ENCODE results near the gene PKIG.

The PKIG gene

DNA sequence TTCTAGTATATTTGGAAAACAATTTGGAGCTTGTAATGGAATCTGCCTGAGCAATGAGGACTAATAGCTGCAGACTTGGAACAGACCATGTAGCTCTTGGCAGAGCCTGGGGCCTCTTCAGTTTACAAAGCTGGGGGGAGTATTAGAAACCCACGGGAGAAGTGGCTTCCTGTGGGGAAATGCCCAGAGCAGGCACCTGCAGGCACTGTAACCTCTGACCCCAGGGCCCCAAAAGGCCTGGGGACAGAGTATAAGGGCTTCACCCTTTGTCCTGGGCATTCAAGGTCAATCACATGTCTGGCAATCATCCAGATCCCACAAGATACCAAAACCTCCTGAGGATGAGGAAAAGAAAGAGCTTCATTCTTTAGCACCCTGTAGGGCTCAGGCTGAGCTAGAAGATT is 19.4 kb downstream of the PKIG start:
- H3K4me3 ChIP-seq (ENCODE audit: low read depth, low read length), result no peak overlapping the region
- no peaks in the 10 kb centered on the region for H3K9me3 ChIP-seq (ENCODE audit: severe bottlenecking)
- no peak overlapping the region for H3K27ac ChIP-seq
- no peak for DNase-seq
- TF ChIP-seq, protein P1, sequence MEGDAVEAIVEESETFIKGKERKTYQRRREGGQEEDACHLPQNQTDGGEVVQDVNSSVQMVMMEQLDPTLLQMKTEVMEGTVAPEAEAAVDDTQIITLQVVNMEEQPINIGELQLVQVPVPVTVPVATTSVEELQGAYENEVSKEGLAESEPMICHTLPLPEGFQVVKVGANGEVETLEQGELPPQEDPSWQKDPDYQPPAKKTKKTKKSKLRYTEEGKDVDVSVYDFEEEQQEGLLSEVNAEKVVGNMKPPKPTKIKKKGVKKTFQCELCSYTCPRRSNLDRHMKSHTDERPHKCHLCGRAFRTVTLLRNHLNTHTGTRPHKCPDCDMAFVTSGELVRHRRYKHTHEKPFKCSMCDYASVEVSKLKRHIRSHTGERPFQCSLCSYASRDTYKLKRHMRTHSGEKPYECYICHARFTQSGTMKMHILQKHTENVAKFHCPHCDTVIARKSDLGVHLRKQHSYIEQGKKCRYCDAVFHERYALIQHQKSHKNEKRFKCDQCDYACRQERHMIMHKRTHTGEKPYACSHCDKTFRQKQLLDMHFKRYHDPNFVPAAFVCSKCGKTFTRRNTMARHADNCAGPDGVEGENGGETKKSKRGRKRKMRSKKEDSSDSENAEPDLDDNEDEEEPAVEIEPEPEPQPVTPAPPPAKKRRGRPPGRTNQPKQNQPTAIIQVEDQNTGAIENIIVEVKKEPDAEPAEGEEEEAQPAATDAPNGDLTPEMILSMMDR (IDR thresholded peaks at IDR 0.05; ENCODE audit: low read depth, low read length), result no peak
- H3K36me3 ChIP-seq, result no peaks in the 10 kb centered on the region
- no peaks in the 10 kb centered on the region for H3K27me3 ChIP-seq (ENCODE audit: insufficient read depth, low read depth, severe bottlenecking)

DNA sequence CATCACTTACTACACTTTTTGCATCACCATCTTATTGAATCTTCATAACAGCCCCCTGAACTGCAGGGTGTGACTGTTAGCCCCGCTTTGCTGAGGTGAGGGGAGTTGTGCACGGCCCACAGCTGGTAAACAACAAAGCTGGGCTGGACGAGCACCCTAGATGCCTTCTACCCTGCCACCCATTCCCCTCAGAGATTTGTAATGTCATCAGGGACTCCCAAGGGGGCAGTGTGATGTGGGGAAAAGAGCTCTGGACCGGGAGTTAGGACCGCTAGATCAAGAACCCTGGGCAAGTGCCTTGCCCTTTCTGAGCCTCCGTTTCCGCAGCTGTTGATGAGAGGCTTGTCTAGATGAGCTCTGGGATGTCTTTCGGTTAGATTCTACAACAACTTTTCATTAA is 20.9 kb downstream of the PKIG start:
- no peak for DNase-seq
- TF ChIP-seq, protein P1 (IDR thresholded peaks at IDR 0.05; ENCODE audit: low read depth, low read length), result peak; percentile 43; the same call in 1 of the 2 replicates
- Histone ChIP-seq H3K27me3 (ENCODE audit: insufficient read depth, low read depth, severe bottlenecking) (no peaks in the 10 kb centered on the region), H3K36me3 (no peaks in the 10 kb centered on the region), H3K9me3 (ENCODE audit: severe bottlenecking) (no peaks in the 10 kb centered on the region), H3K4me3 (ENCODE audit: low read depth, low read length) (no peak overlapping the region), H3K27ac (no peak overlapping the region)

DNA sequence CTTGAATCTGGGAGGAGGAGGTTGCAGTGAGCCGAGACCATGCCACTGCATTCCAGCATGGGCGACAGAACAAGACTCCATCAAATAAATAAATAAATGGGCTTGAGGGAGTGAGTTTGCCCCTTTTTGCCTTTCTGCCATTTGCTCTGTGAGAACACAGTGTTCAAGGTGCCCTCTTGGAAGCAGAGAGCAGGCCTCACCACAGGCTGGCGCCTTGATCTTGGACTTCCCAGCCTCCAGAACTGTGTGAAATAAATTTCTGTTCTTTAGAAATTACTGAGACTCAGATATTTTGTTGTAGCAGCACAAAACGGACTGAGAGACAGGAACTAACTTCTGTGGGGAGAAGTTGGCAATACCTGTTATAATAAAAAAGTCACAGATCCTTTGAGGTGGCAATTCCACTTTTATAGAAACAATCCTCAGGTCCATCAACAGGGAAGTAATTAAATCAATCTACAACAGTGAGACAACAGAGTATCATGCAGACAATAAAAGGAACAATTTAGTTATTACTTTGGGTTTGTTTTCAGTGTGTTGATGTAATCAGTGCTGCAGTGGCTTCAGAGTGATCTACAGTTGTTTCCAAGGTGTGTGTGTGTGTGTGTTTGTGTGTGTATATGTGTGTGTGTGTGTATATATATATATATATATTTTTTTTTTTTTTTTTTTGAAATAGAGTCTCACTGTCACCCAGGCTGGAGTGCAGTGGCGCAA is 24.5 kb downstream of the PKIG start:
- TF ChIP-seq, protein P1 (IDR thresholded peaks at IDR 0.05; ENCODE audit: low read depth, low read length), result no peak
- no peak for DNase-seq
- no peaks in the 10 kb centered on the region for H3K36me3 ChIP-seq
- H3K9me3 ChIP-seq (ENCODE audit: severe bottlenecking), result no peaks in the 10 kb centered on the region
- H3K4me3 ChIP-seq (ENCODE audit: low read depth, low read length), result no peak overlapping the region
- no peaks in the 10 kb centered on the region for H3K27me3 ChIP-seq (ENCODE audit: insufficient read depth, low read depth, severe bottlenecking)
- no peak overlapping the region for H3K27ac ChIP-seq

DNA sequence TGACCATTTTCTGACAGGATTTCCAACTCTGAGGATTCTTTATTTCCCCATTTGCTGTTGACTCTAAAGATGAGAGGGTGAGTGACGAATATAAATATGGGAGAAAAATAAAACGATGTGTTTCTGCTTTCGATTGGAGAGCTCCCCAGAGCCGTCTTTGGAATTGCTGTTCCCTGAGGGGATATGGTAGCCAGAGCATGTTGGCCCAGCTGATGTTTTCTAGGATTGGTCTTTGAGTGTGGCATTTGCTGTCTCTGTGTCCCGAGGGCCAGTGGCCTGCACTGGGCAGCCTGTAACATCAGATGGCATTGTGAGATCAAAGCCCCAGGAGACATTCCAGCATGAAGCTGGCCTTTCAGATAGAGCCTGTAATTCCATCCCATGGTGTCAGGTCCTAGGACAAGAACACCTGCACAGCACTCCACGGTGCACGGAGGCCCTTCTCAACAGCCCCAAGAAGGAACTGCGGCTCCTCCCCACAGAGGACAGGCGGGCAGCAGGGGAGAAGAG is 26.7 kb downstream of the PKIG start:
- no peak for DNase-seq
- H3K36me3 ChIP-seq, result peaks cover 2% of the 10 kb centered on the region; the same call in 1 of the 2 replicates
- H3K27me3 ChIP-seq (ENCODE audit: insufficient read depth, low read depth, severe bottlenecking), result no peaks in the 10 kb centered on the region
- H3K4me3 ChIP-seq (ENCODE audit: low read depth, low read length), result no peak overlapping the region
- TF ChIP-seq, protein P1 (IDR thresholded peaks at IDR 0.05; ENCODE audit: low read depth, low read length), result no peak
- H3K27ac ChIP-seq, result no peak overlapping the region
- no peaks in the 10 kb centered on the region for H3K9me3 ChIP-seq (ENCODE audit: severe bottlenecking)

DNA sequence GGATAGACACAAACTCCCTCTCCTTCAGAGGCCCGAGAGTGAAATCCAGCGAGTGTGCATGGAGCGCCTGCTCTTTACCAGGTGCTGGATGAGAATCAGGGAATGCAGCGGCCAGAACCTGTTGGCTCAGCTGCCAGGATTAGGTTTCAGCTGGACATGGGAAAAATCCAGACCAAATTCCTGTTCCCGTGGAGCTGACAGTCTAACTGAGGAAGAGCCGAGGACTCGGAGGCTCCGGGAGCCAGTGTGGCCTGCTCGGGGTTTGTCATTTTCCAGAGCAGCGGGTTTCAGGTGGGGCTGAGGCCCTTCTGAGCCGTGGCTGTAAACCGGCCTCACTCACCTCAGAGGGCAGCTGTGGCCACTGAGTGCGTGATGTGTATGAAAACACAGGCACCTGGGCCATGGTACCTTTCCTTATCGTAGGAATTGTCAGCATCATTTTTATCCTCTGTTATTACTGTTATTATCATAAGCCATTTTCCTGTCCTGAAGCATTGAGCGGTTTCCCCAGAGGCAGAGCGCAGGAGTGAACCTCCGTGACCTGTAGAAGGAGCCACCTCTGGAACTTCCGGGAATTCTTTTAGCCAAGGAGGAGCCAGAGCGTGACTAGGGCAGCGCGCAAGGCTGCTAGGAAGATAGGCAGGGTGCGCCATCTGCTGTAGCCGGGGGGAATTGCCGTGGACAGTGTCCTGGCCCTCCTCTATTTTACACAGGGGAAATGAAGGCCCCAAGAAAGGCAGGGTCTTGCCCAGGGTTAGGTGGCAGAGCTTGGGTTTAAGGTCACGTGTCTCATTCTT is 27.3 kb downstream of the PKIG start:
- peak overlapping the region; percentile 22; the same call in 1 of the 2 replicates for H3K27ac ChIP-seq
- no peaks in the 10 kb centered on the region for H3K27me3 ChIP-seq (ENCODE audit: insufficient read depth, low read depth, severe bottlenecking)
- H3K36me3 ChIP-seq, result peaks cover 7% of the 10 kb centered on the region; the same call in 1 of the 2 replicates
- DNase-seq, result peak; percentile 88
- TF ChIP-seq, protein P1 (IDR thresholded peaks at IDR 0.05; ENCODE audit: low read depth, low read length), result peak; percentile 94
- no peaks in the 10 kb centered on the region for H3K9me3 ChIP-seq (ENCODE audit: severe bottlenecking)
- H3K4me3 ChIP-seq (ENCODE audit: low read depth, low read length), result peak overlapping the region; percentile 28
